Neural cell (in vitro differentiated cells): ENCODE results near the gene MICA. TPM values are rescaled to one million over a fixed set of nuclear protein-coding genes. Genes with fewer than 3 reads are reported as not detected.

Experiments
- H2AFZ ChIP-seq: fragments of 200-600, 300-800 bp; sonication (generic), shearing (Covaris generic); 2 replicates; pipeline ENCODE4 v1.6.0; 2014; ENCODE audit warnings: low read depth, mild to moderate bottlenecking, antibody characterized with exemption, low read length, moderate library complexity
- H3F3A ChIP-seq: fragments of 200-600 bp; shearing (Covaris generic); 2 replicates; pipeline ENCODE4 v1.6.1; 2016; ENCODE audit warnings: mild to moderate bottlenecking, moderate library complexity, mixed read lengths, antibody characterized with exemption, low read length; ENCODE audit not compliant: insufficient read depth, poor library complexity, severe bottlenecking
- H3K27ac ChIP-seq: fragments of 200-600, 300-800 bp; sonication (generic), shearing (Covaris generic); 2 replicates; pipeline ENCODE4 v1.5.1; 2014; ENCODE audit warnings: mild to moderate bottlenecking, low read length, moderate library complexity
- H3K27me3 ChIP-seq: fragments of 300-800, 200-600 bp; sonication (generic), shearing (Covaris generic); 2 replicates; pipeline ENCODE4 v1.6.0; 2014; ENCODE audit warnings: mild to moderate bottlenecking, low read depth, low read length, moderate library complexity; ENCODE audit not compliant: insufficient read depth
- H3K36me3 ChIP-seq: fragments of 300-800, 200-600 bp; sonication (generic), shearing (Covaris generic); 2 replicates; pipeline ENCODE4 v1.5.1; 2014; ENCODE audit warnings: mild to moderate bottlenecking, antibody characterized with exemption, low read length, moderate library complexity; ENCODE audit not compliant: insufficient read depth
- H3K4me2 ChIP-seq: fragments of 300-800, 200-600 bp; sonication (generic), shearing (Covaris generic); 2 replicates; pipeline ENCODE4 v1.6.0; 2014; ENCODE audit warnings: mild to moderate bottlenecking, low read length
- H3K4me3 ChIP-seq: fragments of 300-800, 200-600 bp; sonication (generic), shearing (Covaris generic); 2 replicates; pipeline ENCODE4 v1.5.1; 2014; ENCODE audit warnings: mild to moderate bottlenecking, low read length, moderate library complexity
- H3K79me2 ChIP-seq: fragments of 200-600 bp; shearing (Covaris generic); replicated peaks from 2 replicates; pipeline ENCODE4 v1.6.0; 2014; ENCODE audit warnings: mild to moderate bottlenecking, low read length, moderate library complexity; ENCODE audit not compliant: insufficient read depth
- H3K9ac ChIP-seq: fragments of 300-800, 200-600 bp; sonication (generic), shearing (Covaris generic); 2 replicates; pipeline ENCODE4 v1.6.1; 2016; ENCODE audit warnings: mild to moderate bottlenecking, low read length, mixed read lengths
- H3K9me2 ChIP-seq: fragments of 200-600 bp; shearing (Covaris generic); 2 replicates; pipeline ENCODE4 v1.6.1; 2016; ENCODE audit warnings: mild to moderate bottlenecking, low read length, mixed read lengths; ENCODE audit not compliant: insufficient read depth
- H3K9me3 ChIP-seq: fragments of 200-600, 300-800 bp; sonication (generic), shearing (Covaris generic); 2 replicates; pipeline ENCODE4 v1.6.1; 2016; ENCODE audit warnings: mild to moderate bottlenecking, mixed run types, low read length, moderate library complexity, mixed read lengths
- H4K20me1 ChIP-seq: fragments of 200-600 bp; shearing (Covaris generic); 2 replicates; pipeline ENCODE4 v1.6.1; 2016; ENCODE audit warnings: mild to moderate bottlenecking, mixed run types; ENCODE audit not compliant: insufficient read depth
- EP300 ChIP-seq: fragments of 450-650 bp; conservative IDR thresholded peaks from 2 replicates; pipeline ENCODE4 v1.6.1; 2014; ENCODE audit warnings: antibody characterized with exemption, mild to moderate bottlenecking, moderate library complexity; ENCODE audit not compliant: poor library complexity, severe bottlenecking
- EZH2 ChIP-seq: fragments of 200-600, 300-800 bp; shearing (Covaris generic), sonication (generic); IDR thresholded peaks from 2 replicates; pipeline ENCODE4 v1.6.1; 2014; ENCODE audit warnings: antibody characterized with exemption, low read length, borderline replicate concordance, mild to moderate bottlenecking; ENCODE audit not compliant: insufficient read depth, poor library complexity, severe bottlenecking
- MXI1 ChIP-seq: fragments of 450-650 bp; conservative IDR thresholded peaks from 2 replicates; pipeline ENCODE4 v1.6.1; 2014; ENCODE audit warnings: antibody characterized with exemption, mild to moderate bottlenecking; ENCODE audit not compliant: poor library complexity, severe bottlenecking
- POLR2AphosphoS5 ChIP-seq: IDR thresholded peaks from 2 replicates; pipeline ENCODE4 v1.6.1; 2012
- RAD21 ChIP-seq: fragments of 450-650 bp; conservative IDR thresholded peaks from 2 replicates; pipeline ENCODE4 v1.6.1; 2014; ENCODE audit warnings: antibody characterized with exemption, mild to moderate bottlenecking, moderate library complexity
- SMC3 ChIP-seq: fragments of 450-650 bp; conservative IDR thresholded peaks from 2 replicates; pipeline ENCODE4 v1.6.1; 2014; ENCODE audit warnings: antibody characterized with exemption, mild to moderate bottlenecking, moderate library complexity; ENCODE audit not compliant: poor library complexity
- TAF1 ChIP-seq: IDR thresholded peaks from 2 replicates; pipeline ENCODE4 v1.6.1; 2012; ENCODE audit warnings: low read depth
- polyA plus RNA-seq: library from polyadenylated mRNA; depleted of rRNA; stranded (reverse); fragments of >200 nt; gene quantifications from 2 replicates; pipeline ENCODE4 v1.2.3, GENCODE V29; 2014
- TF ChIP-seq, protein P1 (sequence below): fragments of 450-650 bp; IDR thresholded peaks from 2 replicates; pipeline ENCODE4 v1.5.1; 2014; ENCODE audit warnings: antibody characterized with exemption, mild to moderate bottlenecking, moderate library complexity; ENCODE audit not compliant: poor library complexity, severe bottlenecking
- TF ChIP-seq, protein P2 (sequence below): IDR thresholded peaks from 2 replicates; pipeline ENCODE4 v1.6.1; 2012; ENCODE audit warnings: borderline replicate concordance

Gene MICA
- polyA plus RNA-seq, 1 donor from 2014 or later, result 0.87 TPM

DNA sequence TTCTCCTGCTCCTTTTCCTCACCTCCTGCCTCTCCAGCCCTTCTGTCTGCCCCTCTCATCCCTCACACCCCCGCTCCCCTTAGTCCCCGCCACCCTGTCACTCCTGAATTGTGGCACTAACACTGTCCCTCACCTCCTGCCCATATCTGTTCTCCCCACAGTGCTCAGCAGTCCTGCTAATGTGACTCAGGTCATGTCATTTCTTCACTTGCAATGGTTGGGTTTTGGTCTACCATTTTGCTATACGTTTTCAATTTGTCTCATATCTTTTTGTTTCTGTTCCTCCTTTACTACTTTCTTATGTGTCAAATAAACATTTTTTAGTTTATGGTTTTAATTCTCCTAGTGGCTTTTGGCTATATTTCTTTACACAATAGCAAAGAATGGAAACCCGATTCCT lies 45.1 kb upstream of the MICA start (continued):
- TF ChIP-seq, protein P1, sequence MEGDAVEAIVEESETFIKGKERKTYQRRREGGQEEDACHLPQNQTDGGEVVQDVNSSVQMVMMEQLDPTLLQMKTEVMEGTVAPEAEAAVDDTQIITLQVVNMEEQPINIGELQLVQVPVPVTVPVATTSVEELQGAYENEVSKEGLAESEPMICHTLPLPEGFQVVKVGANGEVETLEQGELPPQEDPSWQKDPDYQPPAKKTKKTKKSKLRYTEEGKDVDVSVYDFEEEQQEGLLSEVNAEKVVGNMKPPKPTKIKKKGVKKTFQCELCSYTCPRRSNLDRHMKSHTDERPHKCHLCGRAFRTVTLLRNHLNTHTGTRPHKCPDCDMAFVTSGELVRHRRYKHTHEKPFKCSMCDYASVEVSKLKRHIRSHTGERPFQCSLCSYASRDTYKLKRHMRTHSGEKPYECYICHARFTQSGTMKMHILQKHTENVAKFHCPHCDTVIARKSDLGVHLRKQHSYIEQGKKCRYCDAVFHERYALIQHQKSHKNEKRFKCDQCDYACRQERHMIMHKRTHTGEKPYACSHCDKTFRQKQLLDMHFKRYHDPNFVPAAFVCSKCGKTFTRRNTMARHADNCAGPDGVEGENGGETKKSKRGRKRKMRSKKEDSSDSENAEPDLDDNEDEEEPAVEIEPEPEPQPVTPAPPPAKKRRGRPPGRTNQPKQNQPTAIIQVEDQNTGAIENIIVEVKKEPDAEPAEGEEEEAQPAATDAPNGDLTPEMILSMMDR, result no peak
- TF ChIP-seq RAD21, result no peak

DNA sequence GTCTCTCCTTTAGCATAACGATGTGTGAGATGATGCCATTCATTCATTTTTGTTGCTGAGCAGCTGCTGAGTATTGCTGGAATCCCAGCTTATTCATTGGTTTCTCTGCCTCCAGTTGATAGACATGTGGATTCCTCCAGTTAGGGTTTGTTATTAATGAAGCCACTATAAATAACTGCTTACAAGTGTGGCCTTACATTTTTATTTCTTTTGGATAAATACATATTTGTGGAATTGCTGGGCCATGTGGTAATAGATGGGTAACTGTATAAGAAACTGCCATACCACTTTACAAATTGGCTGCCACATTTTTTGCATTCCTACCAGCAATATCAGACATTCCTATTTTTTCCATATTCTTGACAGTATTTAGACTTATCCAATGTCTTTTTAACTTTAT lies 43.8 kb upstream of the MICA start:
- Histone ChIP-seq H3K27me3 (peaks cover 27% of the 10 kb centered on the region), H2AFZ (no peak overlapping the region), H3K4me3 (no peak overlapping the region), H3K9me2 (no peaks in the 10 kb centered on the region), H3K9ac (no peak overlapping the region), H3K4me2 (no peak overlapping the region), H4K20me1 (no peaks in the 10 kb centered on the region), H3K9me3 (no peaks in the 10 kb centered on the region), H3K79me2 (no peaks in the 10 kb centered on the region), H3K27ac (no peak overlapping the region), H3F3A (no peaks in the 10 kb centered on the region), H3K36me3 (no peaks in the 10 kb centered on the region)
- TF ChIP-seq, protein P1, result no peak
- TF ChIP-seq RAD21, result no peak
- TF ChIP-seq TAF1, result no peak
- no peak for TF ChIP-seq EP300

DNA sequence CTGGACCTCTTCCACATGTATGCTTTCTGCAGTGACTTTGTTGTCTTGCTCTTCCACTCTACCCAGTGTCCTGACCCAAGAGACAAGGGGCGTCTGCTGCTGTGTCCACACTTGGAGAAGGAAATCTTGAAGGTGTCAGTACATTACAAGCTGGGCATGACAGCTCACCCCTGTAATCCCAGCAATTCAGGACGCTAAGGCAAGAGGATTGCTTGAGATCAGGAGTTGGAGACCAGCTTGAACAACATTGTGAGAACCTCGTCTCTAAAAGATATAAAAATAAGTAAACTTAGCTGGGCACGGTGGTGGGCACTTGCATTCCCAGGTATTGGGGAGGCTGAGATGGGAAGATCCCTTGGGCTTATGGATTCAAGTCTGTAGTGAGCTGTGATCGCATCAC lies 40.6 kb upstream of the MICA start:
- H3K27ac ChIP-seq, result no peak overlapping the region

More for the DNA sequence above, 40.6 kb upstream of the MICA start:
- no peaks in the 10 kb centered on the region for H4K20me1 ChIP-seq
- H2AFZ ChIP-seq, result no peak overlapping the region
- TF ChIP-seq, protein P2, sequence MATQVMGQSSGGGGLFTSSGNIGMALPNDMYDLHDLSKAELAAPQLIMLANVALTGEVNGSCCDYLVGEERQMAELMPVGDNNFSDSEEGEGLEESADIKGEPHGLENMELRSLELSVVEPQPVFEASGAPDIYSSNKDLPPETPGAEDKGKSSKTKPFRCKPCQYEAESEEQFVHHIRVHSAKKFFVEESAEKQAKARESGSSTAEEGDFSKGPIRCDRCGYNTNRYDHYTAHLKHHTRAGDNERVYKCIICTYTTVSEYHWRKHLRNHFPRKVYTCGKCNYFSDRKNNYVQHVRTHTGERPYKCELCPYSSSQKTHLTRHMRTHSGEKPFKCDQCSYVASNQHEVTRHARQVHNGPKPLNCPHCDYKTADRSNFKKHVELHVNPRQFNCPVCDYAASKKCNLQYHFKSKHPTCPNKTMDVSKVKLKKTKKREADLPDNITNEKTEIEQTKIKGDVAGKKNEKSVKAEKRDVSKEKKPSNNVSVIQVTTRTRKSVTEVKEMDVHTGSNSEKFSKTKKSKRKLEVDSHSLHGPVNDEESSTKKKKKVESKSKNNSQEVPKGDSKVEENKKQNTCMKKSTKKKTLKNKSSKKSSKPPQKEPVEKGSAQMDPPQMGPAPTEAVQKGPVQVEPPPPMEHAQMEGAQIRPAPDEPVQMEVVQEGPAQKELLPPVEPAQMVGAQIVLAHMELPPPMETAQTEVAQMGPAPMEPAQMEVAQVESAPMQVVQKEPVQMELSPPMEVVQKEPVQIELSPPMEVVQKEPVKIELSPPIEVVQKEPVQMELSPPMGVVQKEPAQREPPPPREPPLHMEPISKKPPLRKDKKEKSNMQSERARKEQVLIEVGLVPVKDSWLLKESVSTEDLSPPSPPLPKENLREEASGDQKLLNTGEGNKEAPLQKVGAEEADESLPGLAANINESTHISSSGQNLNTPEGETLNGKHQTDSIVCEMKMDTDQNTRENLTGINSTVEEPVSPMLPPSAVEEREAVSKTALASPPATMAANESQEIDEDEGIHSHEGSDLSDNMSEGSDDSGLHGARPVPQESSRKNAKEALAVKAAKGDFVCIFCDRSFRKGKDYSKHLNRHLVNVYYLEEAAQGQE, result no peak
- TF ChIP-seq, protein P1, result no peak
- no peak for TF ChIP-seq EP300
- no peak for TF ChIP-seq POLR2AphosphoS5
- TF ChIP-seq TAF1, result no peak
- TF ChIP-seq EZH2, result no peak
- TF ChIP-seq MXI1, result no peak
- TF ChIP-seq RAD21, result no peak
- TF ChIP-seq SMC3, result no peak
- H3K4me2 ChIP-seq, result no peak overlapping the region
- H3F3A ChIP-seq, result no peaks in the 10 kb centered on the region
- H3K36me3 ChIP-seq, result no peaks in the 10 kb centered on the region
- no peak overlapping the region for H3K9ac ChIP-seq
- H3K4me3 ChIP-seq, result no peak overlapping the region
- no peaks in the 10 kb centered on the region for H3K79me2 ChIP-seq
- no peaks in the 10 kb centered on the region for H3K9me3 ChIP-seq
- no peaks in the 10 kb centered on the region for H3K9me2 ChIP-seq
- H3K27me3 ChIP-seq, result peaks cover 20% of the 10 kb centered on the region
